ENCODE data around the gene XPR1. TPM values are rescaled to one million over a fixed set of nuclear protein-coding genes. Genes with fewer than 3 reads are reported as not detected.

XPR1 gene
- total RNA-seq, 4 donors from 2014 or later = 7.8 to 119 (median 75.3) TPM

GRCh38 chr1:180912211-180912800, 280.5 kb downstream of the XPR1 start:
- Histone ChIP-seq H3K36me3 (no peaks in the 10 kb centered on the region), H3K4me1 (peaks cover 3 to 16% (median 5%) of the 10 kb centered on the region in 4 donors), H3K9me3 (no peaks in the 10 kb centered on the region), H3K4me3 (peak overlapping the region; percentile 37 to 68 (median 48)), H3K27ac (peak overlapping the region; percentile 89 to 90 (median 90)), H3K27me3 (peaks cover 20% of the 10 kb centered on the region)
- intact Hi-C loops (cut with DNase I; ENCODE audit: low total_unique reads) = no loop called here
- TF ChIP-seq EP300 (IDR thresholded peaks at IDR 0.05; ENCODE audit: low read depth) (no peak), POLR2A (IDR thresholded peaks at IDR 0.05) (no peak), POLR2AphosphoS5 (IDR thresholded peaks at IDR 0.05) (no peak)
- TF ChIP-seq, protein P1, sequence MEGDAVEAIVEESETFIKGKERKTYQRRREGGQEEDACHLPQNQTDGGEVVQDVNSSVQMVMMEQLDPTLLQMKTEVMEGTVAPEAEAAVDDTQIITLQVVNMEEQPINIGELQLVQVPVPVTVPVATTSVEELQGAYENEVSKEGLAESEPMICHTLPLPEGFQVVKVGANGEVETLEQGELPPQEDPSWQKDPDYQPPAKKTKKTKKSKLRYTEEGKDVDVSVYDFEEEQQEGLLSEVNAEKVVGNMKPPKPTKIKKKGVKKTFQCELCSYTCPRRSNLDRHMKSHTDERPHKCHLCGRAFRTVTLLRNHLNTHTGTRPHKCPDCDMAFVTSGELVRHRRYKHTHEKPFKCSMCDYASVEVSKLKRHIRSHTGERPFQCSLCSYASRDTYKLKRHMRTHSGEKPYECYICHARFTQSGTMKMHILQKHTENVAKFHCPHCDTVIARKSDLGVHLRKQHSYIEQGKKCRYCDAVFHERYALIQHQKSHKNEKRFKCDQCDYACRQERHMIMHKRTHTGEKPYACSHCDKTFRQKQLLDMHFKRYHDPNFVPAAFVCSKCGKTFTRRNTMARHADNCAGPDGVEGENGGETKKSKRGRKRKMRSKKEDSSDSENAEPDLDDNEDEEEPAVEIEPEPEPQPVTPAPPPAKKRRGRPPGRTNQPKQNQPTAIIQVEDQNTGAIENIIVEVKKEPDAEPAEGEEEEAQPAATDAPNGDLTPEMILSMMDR (IDR thresholded peaks at IDR 0.05) = no peak
- in situ Hi-C loops (cut with MboI; ENCODE audit: low pct_ligation_motif_present in 1 of 4, low pct_unique_long_range_greater_than_20kb in 1 of 4, low sequenced_read_pairs in 3 of 4) = no loop called here
- 0% methylated on average over 58 of the region's 71 CpGs; no CpG with 5 or more reads in 1 of the 2 donors for WGBS, 2 donors (ENCODE audit: low coverage in 1 of 2)
- no peak for DNase-seq

- Histone ChIP-seq H3K4me3 (peak within 1 kb of the TSS; percentile 37 to 68 (median 48)), H3K9me3 (no peaks in the 10 kb centered on the region), H3K36me3 (no peaks in the 10 kb centered on the region), H3K4me1 (peaks cover 3 to 16% (median 5%) of the 10 kb centered on the region in 4 donors), H3K27me3 (peaks cover 20% of the 10 kb centered on the region), H3K27ac (peak within 1 kb of the TSS; percentile 89 to 90 (median 90))
- TF ChIP-seq, protein P1 (IDR thresholded peaks at IDR 0.05) = no peak
- TF ChIP-seq POLR2A (IDR thresholded peaks at IDR 0.05) (no peak), EP300 (IDR thresholded peaks at IDR 0.05; ENCODE audit: low read depth) (no peak), POLR2AphosphoS5 (IDR thresholded peaks at IDR 0.05) (no peak)
- in situ Hi-C loops (cut with MboI; ENCODE audit: low pct_ligation_motif_present in 1 of 4, low pct_unique_long_range_greater_than_20kb in 1 of 4, low sequenced_read_pairs in 3 of 4) = no loop called here
- DNase-seq = no peak
- intact Hi-C loops (cut with DNase I; ENCODE audit: low total_unique reads) = no loop called here
- 11% methylated on average over 62 of the region's 76 CpGs; no CpG with 5 or more reads in 1 of the 2 donors for WGBS, 2 donors (ENCODE audit: low coverage in 1 of 2)
Measured at GRCh38 chr1:180912801-180913565, 281.2 kb downstream of the XPR1 start, which contains the start of gene KIAA1614. Gene KIAA1614 (plus strand): TSS chr1:180912897. CDS start chr1:180913244, 347 bp downstream.

- H3K4me3 ChIP-seq = no peak overlapping the region
- no peaks in the 10 kb centered on the region for H3K36me3 ChIP-seq
- no peak for DNase-seq
- H3K9me3 ChIP-seq = no peaks in the 10 kb centered on the region
- no peak overlapping the region for H3K27ac ChIP-seq
- WGBS, 2 donors (ENCODE audit: low coverage in 1 of 2) = 80 to 93% methylated on average over 7 to 11 of the region's 11 CpGs
- H3K27me3 ChIP-seq = peaks cover 20% of the 10 kb centered on the region
- peaks cover 3 to 16% (median 5%) of the 10 kb centered on the region in 4 donors for H3K4me1 ChIP-seq
- in situ Hi-C loops (cut with MboI; ENCODE audit: low pct_ligation_motif_present in 1 of 4, low pct_unique_long_range_greater_than_20kb in 1 of 4, low sequenced_read_pairs in 3 of 4) = no loop called here
- TF ChIP-seq POLR2AphosphoS5 (IDR thresholded peaks at IDR 0.05) (no peak), POLR2A (IDR thresholded peaks at IDR 0.05) (no peak), EP300 (IDR thresholded peaks at IDR 0.05; ENCODE audit: low read depth) (no peak)
- TF ChIP-seq, protein P1 (IDR thresholded peaks at IDR 0.05) = no peak
- intact Hi-C loops (cut with DNase I; ENCODE audit: low total_unique reads) = no loop called here
Measured at GRCh38 chr1:180915426-180915965, 283.7 kb downstream of the XPR1 start.

Measured in transverse colon (tissue), 4 donors.